Mesothelial cell of epicardium (in vitro differentiated cells): ENCODE measurements around the gene KRAS. TPM values are rescaled to one million over a fixed set of nuclear protein-coding genes. Genes with fewer than 3 reads are reported as not detected.
"Not testable (repeated sequence)": the region's sequence is repeated elsewhere in the genome, so short reads cannot be mapped to it uniquely, and the experiment has no call there.

ENCODE experiments used
- DNase-seq, 2 experiments: peaks; one replicate each; pipeline ENCODE4 v3.0.0; 2021; ENCODE audit warnings: low spot score in 2 of 2; ENCODE audit not compliant: unreplicated experiment in 2 of 2
- H3K27ac Mint-ChIP-seq: 2 replicates; pipeline ENCODE4 v1.8.0; 2021; ENCODE audit warnings: mixed read lengths
- H3K27me3 Mint-ChIP-seq: 2 replicates; pipeline ENCODE4 v1.8.0; 2021; ENCODE audit warnings: low read depth, mixed read lengths
- H3K36me3 Mint-ChIP-seq: 2 replicates; pipeline ENCODE4 v1.8.0; 2021; ENCODE audit warnings: mixed read lengths
- H3K4me1 Mint-ChIP-seq: 2 replicates; pipeline ENCODE4 v1.8.0; 2021; ENCODE audit warnings: mixed read lengths
- H3K4me3 Mint-ChIP-seq: 2 replicates; pipeline ENCODE4 v1.8.0; 2021; ENCODE audit warnings: mild to moderate bottlenecking, moderate library complexity, mixed read lengths
- H3K9me3 Mint-ChIP-seq: 2 replicates; pipeline ENCODE4 v1.8.0; 2021; ENCODE audit warnings: mixed read lengths
- total RNA-seq: library from RNA; stranded (reverse); gene quantifications from 3 replicates; pipeline ENCODE4 v1.2.1, GENCODE V29; 2021
- TF ChIP-seq, protein P1 (sequence below): fragments of 200-600 bp; sonication (generic); IDR thresholded peaks from one replicate; pipeline ENCODE4 v1.5.0; 2021; ENCODE audit warnings: antibody characterized with exemption; ENCODE audit not compliant: unreplicated experiment

KRAS gene
- total RNA-seq, result 34.4 to 38.2 TPM (median 37.9 TPM) in 3 replicates

DNA sequence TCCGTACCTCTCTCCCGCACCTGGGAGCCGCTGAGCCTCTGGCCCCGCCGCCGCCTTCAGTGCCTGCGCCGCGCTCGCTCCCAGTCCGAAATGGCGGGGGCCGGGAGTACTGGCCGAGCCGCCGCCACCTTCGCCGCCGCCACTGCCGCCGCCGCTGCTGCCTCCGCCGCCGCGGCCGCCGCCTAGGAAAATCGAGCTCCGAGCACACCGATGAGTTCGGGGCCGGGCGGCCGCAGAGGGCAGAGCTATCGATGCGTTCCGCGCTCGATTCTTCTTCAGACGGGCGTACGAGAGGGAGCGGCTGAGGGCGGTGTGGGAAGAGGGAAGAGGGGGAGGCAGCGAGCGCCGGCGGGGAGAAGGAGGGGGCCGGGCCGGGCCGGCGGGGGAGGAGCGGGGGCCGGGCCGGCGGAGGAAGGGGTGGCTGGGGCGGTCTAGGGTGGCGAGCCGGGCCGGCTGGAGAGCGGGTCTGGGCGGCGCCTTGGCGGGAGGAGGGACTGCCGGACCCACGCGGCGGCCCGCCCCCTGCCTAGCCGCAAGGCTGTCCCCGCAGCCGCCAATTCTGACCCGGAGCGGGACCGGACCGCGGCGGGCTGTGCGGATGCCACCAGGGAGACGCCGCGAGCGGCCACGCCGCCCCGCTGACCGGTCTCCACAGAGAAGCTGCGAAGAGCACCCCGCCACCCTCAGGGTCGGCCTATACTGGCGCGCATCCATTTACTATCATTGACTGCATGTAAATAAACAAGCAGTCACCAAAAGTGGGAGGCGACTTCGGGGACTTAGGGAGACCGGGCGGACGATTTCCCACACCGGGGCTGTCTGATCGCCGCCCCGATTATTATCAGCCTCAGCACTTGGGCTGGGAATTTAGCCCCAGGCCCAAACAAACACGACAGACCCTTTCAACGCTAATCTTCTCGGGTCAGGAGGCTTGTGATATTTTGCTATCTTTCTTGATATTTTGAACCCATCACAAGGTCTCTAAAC, at the start of gene KRAS:
Gene KRAS (minus strand): TSS at position 186 of the 987 bp plus-strand sequence.
- H3K4me3 Mint-ChIP-seq, result peak within 1 kb of the TSS; percentile 93
- TF ChIP-seq, protein P1, sequence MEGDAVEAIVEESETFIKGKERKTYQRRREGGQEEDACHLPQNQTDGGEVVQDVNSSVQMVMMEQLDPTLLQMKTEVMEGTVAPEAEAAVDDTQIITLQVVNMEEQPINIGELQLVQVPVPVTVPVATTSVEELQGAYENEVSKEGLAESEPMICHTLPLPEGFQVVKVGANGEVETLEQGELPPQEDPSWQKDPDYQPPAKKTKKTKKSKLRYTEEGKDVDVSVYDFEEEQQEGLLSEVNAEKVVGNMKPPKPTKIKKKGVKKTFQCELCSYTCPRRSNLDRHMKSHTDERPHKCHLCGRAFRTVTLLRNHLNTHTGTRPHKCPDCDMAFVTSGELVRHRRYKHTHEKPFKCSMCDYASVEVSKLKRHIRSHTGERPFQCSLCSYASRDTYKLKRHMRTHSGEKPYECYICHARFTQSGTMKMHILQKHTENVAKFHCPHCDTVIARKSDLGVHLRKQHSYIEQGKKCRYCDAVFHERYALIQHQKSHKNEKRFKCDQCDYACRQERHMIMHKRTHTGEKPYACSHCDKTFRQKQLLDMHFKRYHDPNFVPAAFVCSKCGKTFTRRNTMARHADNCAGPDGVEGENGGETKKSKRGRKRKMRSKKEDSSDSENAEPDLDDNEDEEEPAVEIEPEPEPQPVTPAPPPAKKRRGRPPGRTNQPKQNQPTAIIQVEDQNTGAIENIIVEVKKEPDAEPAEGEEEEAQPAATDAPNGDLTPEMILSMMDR, result no peak
- peak; percentile 93 to 94 for DNase-seq
- H3K27ac Mint-ChIP-seq, result peak within 1 kb of the TSS; percentile 97
- no peaks in the 10 kb centered on the region for H3K27me3 Mint-ChIP-seq
- H3K4me1 Mint-ChIP-seq, result peaks cover 60% of the 10 kb centered on the region
- H3K9me3 Mint-ChIP-seq, result peaks cover 6% of the 10 kb centered on the region
- peaks cover 8% of the 10 kb centered on the region for H3K36me3 Mint-ChIP-seq

DNA sequence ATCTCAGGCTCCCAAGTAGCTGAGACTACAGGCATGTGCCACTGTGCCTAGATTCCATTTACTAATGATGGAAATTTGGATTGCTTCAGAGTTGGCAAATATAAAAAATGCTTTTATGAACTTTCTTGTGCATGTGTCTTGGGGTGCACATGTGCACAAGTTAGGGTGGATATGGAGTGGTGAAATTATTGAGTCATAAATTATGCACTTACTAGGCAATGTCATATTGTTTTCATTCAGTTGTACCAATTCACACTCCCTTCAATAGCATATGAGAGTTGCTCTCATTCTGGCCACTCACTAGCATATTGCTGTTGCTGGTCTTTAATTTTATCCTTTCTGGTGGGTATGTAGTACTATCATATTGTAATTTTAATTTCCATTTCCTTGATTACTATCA, 45.7 kb upstream of the KRAS start:
- H3K36me3 Mint-ChIP-seq, result no peaks in the 10 kb centered on the region
- H3K4me3 Mint-ChIP-seq, result no peak overlapping the region
- no peak for DNase-seq
- H3K27ac Mint-ChIP-seq, result no peak overlapping the region
- TF ChIP-seq, protein P1, result no peak
- H3K4me1 Mint-ChIP-seq, result peaks cover 6% of the 10 kb centered on the region
- H3K27me3 Mint-ChIP-seq, result no peaks in the 10 kb centered on the region
- peaks cover 3% of the 10 kb centered on the region for H3K9me3 Mint-ChIP-seq

DNA sequence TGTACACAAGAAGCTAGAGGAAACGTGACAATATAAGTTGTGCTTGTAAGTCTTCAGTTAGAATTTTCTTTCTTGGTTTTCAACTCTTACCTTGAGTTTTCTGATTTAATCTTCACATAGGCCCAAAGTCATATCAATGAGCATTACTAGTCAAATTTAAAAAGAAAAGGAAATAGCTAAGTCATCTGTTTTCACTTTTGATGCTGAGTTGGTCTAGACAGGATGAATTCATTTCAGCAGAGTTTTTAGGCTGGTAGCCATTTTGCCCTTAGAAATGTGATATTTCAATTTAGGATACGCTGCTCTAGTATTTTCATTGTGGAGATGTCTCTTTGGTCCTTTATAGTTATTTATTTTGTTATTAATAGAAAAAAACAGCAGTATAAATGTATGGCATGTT, 44.6 kb upstream of the KRAS start:
- Mint-ChIP-seq H3K9me3 (peaks cover 3% of the 10 kb centered on the region), H3K27ac (no peak overlapping the region), H3K27me3 (no peaks in the 10 kb centered on the region), H3K4me1 (peaks cover 6% of the 10 kb centered on the region), H3K36me3 (no peaks in the 10 kb centered on the region), H3K4me3 (no peak overlapping the region)
- DNase-seq, result no peak
- TF ChIP-seq, protein P1, result no peak

DNA sequence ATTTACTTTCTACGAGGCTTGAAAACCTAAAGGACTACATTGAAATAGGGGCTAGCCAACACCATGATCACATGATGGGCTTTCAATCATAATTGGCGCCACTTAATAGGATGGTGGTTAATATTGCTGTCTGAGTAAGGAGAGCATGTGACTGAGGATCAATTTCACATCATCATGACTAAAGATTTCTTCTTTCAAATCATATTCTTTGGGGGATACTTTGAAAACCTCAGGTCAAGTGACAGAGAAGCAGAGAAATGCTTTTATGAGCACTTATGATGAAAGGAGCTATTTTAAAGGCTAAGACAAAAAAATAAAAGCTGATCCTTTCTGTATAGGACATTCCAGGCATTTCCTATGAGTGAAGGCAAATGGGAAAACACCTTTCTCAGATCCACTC, 42.9 kb upstream of the KRAS start:
- no peak overlapping the region for H3K4me3 Mint-ChIP-seq
- H3K27ac Mint-ChIP-seq, result no peak overlapping the region
- no peaks in the 10 kb centered on the region for H3K36me3 Mint-ChIP-seq

DNA sequence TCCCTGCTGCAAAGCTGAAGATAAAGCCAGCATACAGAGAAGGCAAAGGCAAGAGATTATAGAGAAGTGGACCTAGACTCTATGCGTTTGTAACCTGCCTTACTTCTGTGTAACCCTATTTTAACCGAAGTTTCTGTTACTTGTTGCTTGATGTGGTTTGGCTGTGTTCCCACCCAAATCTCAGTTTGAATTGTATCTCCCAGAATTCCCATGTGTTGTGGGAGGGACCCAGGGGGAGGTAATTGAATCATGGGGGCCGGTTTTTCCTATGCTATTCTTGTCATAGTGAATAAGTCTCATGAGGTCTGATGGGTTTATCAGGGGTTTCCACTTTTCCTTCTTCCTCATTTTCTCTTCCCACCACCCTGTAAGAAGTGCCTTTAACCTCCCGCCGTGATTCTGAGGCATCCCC, 42.1 kb upstream of the KRAS start:
- H3K4me3 Mint-ChIP-seq, DNase-seq, H3K27ac Mint-ChIP-seq, H3K36me3 Mint-ChIP-seq, H3K4me1 Mint-ChIP-seq, H3K27me3 Mint-ChIP-seq: not testable (repeated sequence)
- peaks cover 17% of the 10 kb centered on the region for H3K9me3 Mint-ChIP-seq

More for the DNA sequence above, 42.9 kb upstream of the KRAS start:
- no peak for DNase-seq
- TF ChIP-seq, protein P1, result no peak
- Mint-ChIP-seq H3K27me3 (no peaks in the 10 kb centered on the region), H3K9me3 (peaks cover 17% of the 10 kb centered on the region), H3K4me1 (peaks cover 6% of the 10 kb centered on the region)

DNA sequence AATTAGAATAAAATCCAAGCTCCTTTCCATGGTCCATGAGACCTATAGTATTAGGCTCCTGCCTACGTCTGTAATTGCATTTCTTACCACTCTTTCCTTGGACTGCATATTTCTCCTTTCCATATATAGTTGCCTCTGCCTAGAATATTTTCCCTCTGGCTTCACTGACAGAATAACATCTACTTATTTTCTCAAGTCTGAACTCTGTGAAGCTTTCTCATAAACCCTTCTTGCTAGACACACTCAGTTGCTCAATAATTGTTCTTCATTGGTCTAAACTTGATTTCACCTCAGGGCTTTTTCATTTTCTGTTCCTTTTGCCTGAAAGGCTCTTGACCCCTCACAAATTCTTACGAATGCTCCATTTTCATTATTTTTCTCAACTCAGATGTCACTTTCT, 36.9 kb upstream of the KRAS start:
- Mint-ChIP-seq H3K27me3 (no peaks in the 10 kb centered on the region), H3K36me3 (no peaks in the 10 kb centered on the region), H3K27ac (no peak overlapping the region), H3K4me1 (peaks cover 2% of the 10 kb centered on the region), H3K4me3 (no peak overlapping the region), H3K9me3 (peaks cover 17% of the 10 kb centered on the region)
- no peak for DNase-seq
- TF ChIP-seq, protein P1, result no peak
